ENCODE results near the gene TVP23A.

Gene TVP23A

GRCh38 chr16:10817963-10818941 lies at the start of gene TVP23A:
TVP23A (minus strand) TSS chr16:10818794; CDS start chr16:10818493, 301 bp downstream.
- no peak for DNase-seq

GRCh38 chr16:10868104-10868595 lies 49.6 kb upstream of the TVP23A start:
- no peak for DNase-seq

- no peak for DNase-seq
These were observed 48.6 kb upstream of the TVP23A start for GRCh38 chr16:10867199-10867598.

GRCh38 chr16:10865991-10866966 lies 47.7 kb upstream of the TVP23A start:
- no peak for DNase-seq

- no peak for DNase-seq
These were observed 43.8 kb upstream of the TVP23A start for GRCh38 chr16:10862438-10862837.

GRCh38 chr16:10859658-10860057 lies 41.1 kb upstream of the TVP23A start:
- DNase-seq: no peak

- no peak for DNase-seq
These were observed 40.4 kb upstream of the TVP23A start for GRCh38 chr16:10859020-10859419.

- DNase-seq: no peak
These were observed 39.6 kb upstream of the TVP23A start for GRCh38 chr16:10858203-10858602.

- DNase-seq: no peak
These were observed 37.4 kb upstream of the TVP23A start for GRCh38 chr16:10856042-10856441.

GRCh38 chr16:10852948-10853347 lies 34.4 kb upstream of the TVP23A start:
- DNase-seq: no peak

GRCh38 chr16:10852286-10852685 lies 33.7 kb upstream of the TVP23A start:
- no peak for DNase-seq

- DNase-seq: no peak
These were observed 32.9 kb upstream of the TVP23A start for GRCh38 chr16:10851512-10851911.

GRCh38 chr16:10850478-10850850 lies 31.9 kb upstream of the TVP23A start:
- no peak for DNase-seq

GRCh38 chr16:10849736-10850477 lies 31.3 kb upstream of the TVP23A start:
- DNase-seq: no peak

GRCh38 chr16:10847176-10847575 lies 28.6 kb upstream of the TVP23A start:
- DNase-seq: no peak

GRCh38 chr16:10846213-10846998 lies 27.8 kb upstream of the TVP23A start:
- no peak for DNase-seq

- DNase-seq: no peak
These were observed 22.1 kb upstream of the TVP23A start for GRCh38 chr16:10840703-10841102.

- no peak for DNase-seq
These were observed 20.7 kb upstream of the TVP23A start for GRCh38 chr16:10839279-10839666.

GRCh38 chr16:10838621-10839278 lies 20.2 kb upstream of the TVP23A start:
- no peak for DNase-seq

- DNase-seq: no peak
These were observed 17.7 kb upstream of the TVP23A start for GRCh38 chr16:10836174-10836853.

Measured in activated CD8-positive, alpha-beta memory T cell treated with anti-CD3 and anti-CD28 coated beads, Interleukin-2, amount 50 U/mL, for 48 hours (primary cell).